GM23338 (cell line): Measurements from ENCODE around the gene SDHA. TPM values are rescaled to one million over a fixed set of nuclear protein-coding genes. Genes with fewer than 3 reads are reported as not detected.

Experiments
- ATAC-seq: fragments of 200-7000 bp; cut with Tn5 transposase; 3 replicates; pipeline ENCODE4 v1.9.1; 2020
- DNase-seq: peaks from one replicate; pipeline ENCODE4 v3.0.0-alpha.2; 2015; ENCODE audit warnings: low spot score
- H2AFZ ChIP-seq: fragments of 200-600 bp; sonication (generic); 2 replicates; pipeline ENCODE4 v1.8.0; 2016; ENCODE audit warnings: antibody characterized with exemption, mild to moderate bottlenecking, moderate library complexity
- H3F3A ChIP-seq: fragments of 200-600 bp; sonication (generic); replicated peaks from 2 replicates; pipeline ENCODE4 v1.8.0; 2017; ENCODE audit warnings: antibody characterized with exemption, mixed run types, low read depth
- H3K27ac ChIP-seq: fragments of 200-600 bp; sonication (generic); 2 replicates; pipeline ENCODE4 v1.6.1; 2016; ENCODE audit warnings: low read depth
- H3K27me3 ChIP-seq: fragments of 200-600 bp; sonication (generic); 2 replicates; pipeline ENCODE4 v1.8.0; 2016; ENCODE audit warnings: mild to moderate bottlenecking, mixed run types, moderate library complexity; ENCODE audit not compliant: insufficient read depth
- H3K36me3 ChIP-seq: fragments of 200-600 bp; sonication (generic); 2 replicates; pipeline ENCODE4 v1.8.0; 2016; ENCODE audit warnings: mild to moderate bottlenecking; ENCODE audit not compliant: insufficient read depth
- H3K4me1 ChIP-seq: fragments of 200-600 bp; sonication (generic); 2 replicates; pipeline ENCODE4 v1.8.0; 2016; ENCODE audit warnings: mild to moderate bottlenecking, moderate library complexity; ENCODE audit not compliant: insufficient read depth
- H3K4me2 ChIP-seq: fragments of 200-600 bp; sonication (generic); 2 replicates; pipeline ENCODE4 v1.7.1; 2017; ENCODE audit warnings: mixed run types
- H3K4me3 ChIP-seq: fragments of 200-600 bp; sonication (generic); 2 replicates; pipeline ENCODE4 v1.6.1; 2016; ENCODE audit warnings: mixed run types
- H3K79me2 ChIP-seq: fragments of 200-600 bp; sonication (generic); replicated peaks from 2 replicates; pipeline ENCODE4 v1.8.0; 2017; ENCODE audit warnings: mild to moderate bottlenecking; ENCODE audit not compliant: insufficient read depth
- H3K9me2 ChIP-seq: fragments of 200-600 bp; sonication (generic); 2 replicates; pipeline ENCODE4 v1.8.0; 2017; ENCODE audit not compliant: insufficient read depth
- H4K20me1 ChIP-seq: fragments of 200-600 bp; sonication (generic); replicated peaks from 2 replicates; pipeline ENCODE4 v1.8.0; 2017; ENCODE audit warnings: mild to moderate bottlenecking; ENCODE audit not compliant: insufficient read depth
- H3K27ac Mint-ChIP-seq: 2 replicates; pipeline ENCODE4 v1.8.0; 2020; ENCODE audit warnings: inconsistent platforms, mild to moderate bottlenecking, moderate library complexity, mixed read lengths
- H3K27me3 Mint-ChIP-seq: 3 replicates; pipeline ENCODE4 v1.8.0; 2022; ENCODE audit warnings: low read depth, mild to moderate bottlenecking, moderate library complexity, mixed read lengths, inconsistent platforms; ENCODE audit not compliant: insufficient read depth, poor library complexity
- H3K36me3 Mint-ChIP-seq: 3 replicates; pipeline ENCODE4 v1.8.0; 2021; ENCODE audit warnings: low read depth, mild to moderate bottlenecking, inconsistent platforms, moderate library complexity, mixed read lengths
- H3K4me1 Mint-ChIP-seq: 3 replicates; pipeline ENCODE4 v1.8.0; 2020; ENCODE audit warnings: mild to moderate bottlenecking, inconsistent platforms, mixed read lengths
- H3K4me3 Mint-ChIP-seq: 3 replicates; pipeline ENCODE4 v1.8.0; 2021; ENCODE audit warnings: moderate library complexity, mild to moderate bottlenecking, inconsistent platforms, mixed read lengths
- H3K9me3 Mint-ChIP-seq: 3 replicates; pipeline ENCODE4 v1.8.0; 2020; ENCODE audit warnings: moderate library complexity, mild to moderate bottlenecking, inconsistent platforms, mixed read lengths
- CREB1 ChIP-seq: fragments of 250-450 bp; sonication (Bioruptor Pico); IDR thresholded peaks from 2 replicates; pipeline ENCODE4 v1.5.0; 2020; ENCODE audit warnings: low read depth, mild to moderate bottlenecking, moderate library complexity
- EZH2 ChIP-seq: fragments of 200-600 bp; sonication (generic); IDR thresholded peaks from one replicate; pipeline ENCODE4 v1.8.0; 2017; ENCODE audit warnings: antibody characterized with exemption, mild to moderate bottlenecking, low read depth; ENCODE audit not compliant: unreplicated experiment
- EZH2phosphoT487 ChIP-seq: fragments of 200-600 bp; sonication (generic); IDR thresholded peaks from one replicate; pipeline ENCODE4 v1.8.1; 2018; ENCODE audit warnings: antibody characterized with exemption; ENCODE audit not compliant: unreplicated experiment
- JUNB ChIP-seq: IDR thresholded peaks from one replicate; pipeline ENCODE4 v1.6.1; 2016; ENCODE audit warnings: antibody characterized with exemption; ENCODE audit not compliant: unreplicated experiment
- NANOG ChIP-seq: IDR thresholded peaks from 2 replicates; pipeline ENCODE4 v1.6.1; 2016; ENCODE audit warnings: antibody characterized with exemption, borderline replicate concordance
- POLR2AphosphoS5 ChIP-seq: IDR thresholded peaks from 2 replicates; pipeline ENCODE4 v1.6.1; 2016; ENCODE audit warnings: antibody characterized with exemption, low read depth
- STAT1 ChIP-seq: IDR thresholded peaks from one replicate; pipeline ENCODE4 v1.6.1; 2016; ENCODE audit warnings: antibody characterized with exemption; ENCODE audit not compliant: unreplicated experiment
- ZNF114 ChIP-seq: fragments of 250-450 bp; sonication (Bioruptor Pico); IDR thresholded peaks from 2 replicates; pipeline ENCODE4 v1.5.0; 2020; ENCODE audit warnings: mild to moderate bottlenecking, moderate library complexity
- ZNF331 ChIP-seq: fragments of 250-450 bp; sonication (Bioruptor Pico); IDR thresholded peaks from 2 replicates; pipeline ENCODE4 v1.5.0; 2020; ENCODE audit warnings: low read depth, mild to moderate bottlenecking, moderate library complexity
- ZNF462 ChIP-seq: fragments of 250-450 bp; sonication (Bioruptor Pico); IDR thresholded peaks from 2 replicates; pipeline ENCODE4 v1.5.0; 2020; ENCODE audit warnings: mild to moderate bottlenecking, moderate library complexity
- polyA plus RNA-seq: library from polyadenylated mRNA; unstranded; fragments of >200 nt; fragmentation: Nextera tagmentation; extraction: Ambion mirVana; gene quantifications from 2 replicates; pipeline ENCODE4 v1.2.1, GENCODE V29; 2016
- total RNA-seq: library from RNA; depleted of rRNA; stranded (reverse); fragments of >200 nt; shearing (Covaris generic); gene quantifications from 2 replicates; pipeline ENCODE4 v1.2.3, GENCODE V29; 2014
- TF ChIP-seq, protein P1 (sequence below): IDR thresholded peaks from 2 replicates; pipeline ENCODE4 v1.6.1; 2016; ENCODE audit warnings: antibody characterized with exemption
- TF ChIP-seq, protein P2 (sequence below), 2 experiments: fragments of 200-600 bp in 1 of 2; sonication (generic) in 1 of 2; conservative IDR thresholded peaks; 2 replicates each; pipeline versions ENCODE4 v1.5.1 to v1.6.1; 2016 to 2017; ENCODE audit warnings: antibody characterized with exemption in 2 of 2, low read depth in 2 of 2, mild to moderate bottlenecking in 2 of 2, moderate library complexity in 1 of 2
- TF ChIP-seq, protein P3 (sequence below): IDR thresholded peaks from one replicate; pipeline ENCODE4 v1.6.1; 2018; ENCODE audit warnings: antibody characterized with exemption; ENCODE audit not compliant: unreplicated experiment

Gene SDHA
- total and polyA plus RNA-seq, 2 experiments from 2014 or later, result 62.2 to 70.6 TPM

DNA sequence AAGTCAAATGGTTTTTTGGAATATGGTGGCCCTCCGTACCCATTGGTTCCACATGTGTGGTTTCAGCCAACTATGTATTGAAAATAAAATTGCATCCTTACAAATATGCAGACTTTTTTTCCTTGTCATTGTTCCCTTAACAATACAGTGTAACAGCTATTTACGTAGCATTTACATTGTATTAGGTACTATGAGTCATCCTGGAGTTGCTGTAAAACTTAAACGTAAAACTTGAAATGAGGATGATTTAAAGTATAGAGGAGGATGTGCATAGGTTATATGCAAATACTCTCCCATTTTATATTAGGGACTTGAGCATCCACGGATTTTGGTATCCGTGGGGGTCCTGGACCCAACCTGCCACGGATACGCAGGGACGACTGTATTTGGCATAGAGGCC, 16.3 kb downstream of the SDHA start:
- DNase-seq (no peak), ATAC-seq (no peak)
- Histone ChIP-seq H3K27me3 (no peaks in the 10 kb centered on the region), H4K20me1 (no peaks in the 10 kb centered on the region), H3F3A (no peaks in the 10 kb centered on the region), H3K27ac (no peak overlapping the region), H3K4me3 (no peak overlapping the region), H3K4me1 (peaks cover 7% of the 10 kb centered on the region; the same call in 1 of the 2 replicates), H3K79me2 (no peaks in the 10 kb centered on the region), H2AFZ (no peak overlapping the region), H3K4me2 (no peak overlapping the region), H3K36me3 (peaks cover 10% of the 10 kb centered on the region), H3K9me2 (no peaks in the 10 kb centered on the region)
- Mint-ChIP-seq H3K4me3 (no peak overlapping the region), H3K27ac (no peak overlapping the region), H3K9me3 (no peaks in the 10 kb centered on the region), H3K4me1 (peaks cover 3% of the 10 kb centered on the region; the same call in 1 of the 3 replicates), H3K36me3 (peaks cover 72% of the 10 kb centered on the region), H3K27me3 (no peaks in the 10 kb centered on the region)
- TF ChIP-seq CREB1 (CRISPR knock-in tag), result no peak
- no peak for TF ChIP-seq ZNF114 (CRISPR knock-in tag)
- TF ChIP-seq ZNF462 (CRISPR knock-in tag), result no peak
- TF ChIP-seq, protein P1, sequence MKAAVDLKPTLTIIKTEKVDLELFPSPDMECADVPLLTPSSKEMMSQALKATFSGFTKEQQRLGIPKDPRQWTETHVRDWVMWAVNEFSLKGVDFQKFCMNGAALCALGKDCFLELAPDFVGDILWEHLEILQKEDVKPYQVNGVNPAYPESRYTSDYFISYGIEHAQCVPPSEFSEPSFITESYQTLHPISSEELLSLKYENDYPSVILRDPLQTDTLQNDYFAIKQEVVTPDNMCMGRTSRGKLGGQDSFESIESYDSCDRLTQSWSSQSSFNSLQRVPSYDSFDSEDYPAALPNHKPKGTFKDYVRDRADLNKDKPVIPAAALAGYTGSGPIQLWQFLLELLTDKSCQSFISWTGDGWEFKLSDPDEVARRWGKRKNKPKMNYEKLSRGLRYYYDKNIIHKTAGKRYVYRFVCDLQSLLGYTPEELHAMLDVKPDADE, result no peak
- no peak for TF ChIP-seq STAT1
- no peak for TF ChIP-seq JUNB
- TF ChIP-seq POLR2AphosphoS5, result no peak
- TF ChIP-seq EZH2phosphoT487, result no peak
- TF ChIP-seq, protein P2, sequence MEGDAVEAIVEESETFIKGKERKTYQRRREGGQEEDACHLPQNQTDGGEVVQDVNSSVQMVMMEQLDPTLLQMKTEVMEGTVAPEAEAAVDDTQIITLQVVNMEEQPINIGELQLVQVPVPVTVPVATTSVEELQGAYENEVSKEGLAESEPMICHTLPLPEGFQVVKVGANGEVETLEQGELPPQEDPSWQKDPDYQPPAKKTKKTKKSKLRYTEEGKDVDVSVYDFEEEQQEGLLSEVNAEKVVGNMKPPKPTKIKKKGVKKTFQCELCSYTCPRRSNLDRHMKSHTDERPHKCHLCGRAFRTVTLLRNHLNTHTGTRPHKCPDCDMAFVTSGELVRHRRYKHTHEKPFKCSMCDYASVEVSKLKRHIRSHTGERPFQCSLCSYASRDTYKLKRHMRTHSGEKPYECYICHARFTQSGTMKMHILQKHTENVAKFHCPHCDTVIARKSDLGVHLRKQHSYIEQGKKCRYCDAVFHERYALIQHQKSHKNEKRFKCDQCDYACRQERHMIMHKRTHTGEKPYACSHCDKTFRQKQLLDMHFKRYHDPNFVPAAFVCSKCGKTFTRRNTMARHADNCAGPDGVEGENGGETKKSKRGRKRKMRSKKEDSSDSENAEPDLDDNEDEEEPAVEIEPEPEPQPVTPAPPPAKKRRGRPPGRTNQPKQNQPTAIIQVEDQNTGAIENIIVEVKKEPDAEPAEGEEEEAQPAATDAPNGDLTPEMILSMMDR (conservative IDR thresholded peaks at IDR 0.05; ENCODE audit: low read depth in 2 of 2), result no peak
- no peak for TF ChIP-seq NANOG
- TF ChIP-seq ZNF331 (CRISPR knock-in tag), result no peak
- TF ChIP-seq, protein P3, sequence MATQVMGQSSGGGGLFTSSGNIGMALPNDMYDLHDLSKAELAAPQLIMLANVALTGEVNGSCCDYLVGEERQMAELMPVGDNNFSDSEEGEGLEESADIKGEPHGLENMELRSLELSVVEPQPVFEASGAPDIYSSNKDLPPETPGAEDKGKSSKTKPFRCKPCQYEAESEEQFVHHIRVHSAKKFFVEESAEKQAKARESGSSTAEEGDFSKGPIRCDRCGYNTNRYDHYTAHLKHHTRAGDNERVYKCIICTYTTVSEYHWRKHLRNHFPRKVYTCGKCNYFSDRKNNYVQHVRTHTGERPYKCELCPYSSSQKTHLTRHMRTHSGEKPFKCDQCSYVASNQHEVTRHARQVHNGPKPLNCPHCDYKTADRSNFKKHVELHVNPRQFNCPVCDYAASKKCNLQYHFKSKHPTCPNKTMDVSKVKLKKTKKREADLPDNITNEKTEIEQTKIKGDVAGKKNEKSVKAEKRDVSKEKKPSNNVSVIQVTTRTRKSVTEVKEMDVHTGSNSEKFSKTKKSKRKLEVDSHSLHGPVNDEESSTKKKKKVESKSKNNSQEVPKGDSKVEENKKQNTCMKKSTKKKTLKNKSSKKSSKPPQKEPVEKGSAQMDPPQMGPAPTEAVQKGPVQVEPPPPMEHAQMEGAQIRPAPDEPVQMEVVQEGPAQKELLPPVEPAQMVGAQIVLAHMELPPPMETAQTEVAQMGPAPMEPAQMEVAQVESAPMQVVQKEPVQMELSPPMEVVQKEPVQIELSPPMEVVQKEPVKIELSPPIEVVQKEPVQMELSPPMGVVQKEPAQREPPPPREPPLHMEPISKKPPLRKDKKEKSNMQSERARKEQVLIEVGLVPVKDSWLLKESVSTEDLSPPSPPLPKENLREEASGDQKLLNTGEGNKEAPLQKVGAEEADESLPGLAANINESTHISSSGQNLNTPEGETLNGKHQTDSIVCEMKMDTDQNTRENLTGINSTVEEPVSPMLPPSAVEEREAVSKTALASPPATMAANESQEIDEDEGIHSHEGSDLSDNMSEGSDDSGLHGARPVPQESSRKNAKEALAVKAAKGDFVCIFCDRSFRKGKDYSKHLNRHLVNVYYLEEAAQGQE, result no peak
- no peak for TF ChIP-seq EZH2
